Dermis microvascular lymphatic vessel endothelial cell (primary cell): Measurements from ENCODE around the gene ZNF891. TPM values are rescaled to one million over a fixed set of nuclear protein-coding genes. Genes with fewer than 3 reads are reported as not detected.

Source experiments
- DNase-seq, 2 donors: peaks; one replicate each; pipeline versions ENCODE4 v3.0.0 to v3.0.0-alpha.2; 2010; ENCODE audit warnings: low read depth in 2 of 2
- total RNA-seq: library from RNA; depleted of rRNA; stranded (reverse); fragments of >200 nt; gene quantifications from 2 replicates; pipeline ENCODE4 v1.2.1, GENCODE V29; 2014

Gene ZNF891
- total RNA-seq, 1 donor from 2014 or later = 0.51 TPM

DNA sequence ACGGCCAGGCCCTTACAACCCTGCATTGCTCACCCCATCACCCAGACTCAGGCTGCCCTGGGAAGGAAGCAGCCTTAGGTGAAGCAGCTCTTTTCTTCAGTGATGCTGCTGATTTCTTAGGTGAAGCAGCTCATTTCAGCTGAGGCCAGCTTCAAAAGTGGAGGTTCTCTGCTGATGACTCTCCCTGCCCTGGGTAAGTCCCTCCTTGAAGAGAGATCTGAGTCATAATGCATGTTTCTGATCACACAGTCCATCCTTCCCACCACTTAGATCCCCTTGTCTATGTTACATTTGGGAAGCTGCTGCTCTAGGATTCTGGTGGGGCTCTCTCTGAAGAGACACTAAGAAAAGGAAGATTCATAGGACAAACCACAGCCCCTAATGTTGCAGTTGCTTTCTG lies 66.5 kb downstream of the ZNF891 start:
- no peak for DNase-seq

DNA sequence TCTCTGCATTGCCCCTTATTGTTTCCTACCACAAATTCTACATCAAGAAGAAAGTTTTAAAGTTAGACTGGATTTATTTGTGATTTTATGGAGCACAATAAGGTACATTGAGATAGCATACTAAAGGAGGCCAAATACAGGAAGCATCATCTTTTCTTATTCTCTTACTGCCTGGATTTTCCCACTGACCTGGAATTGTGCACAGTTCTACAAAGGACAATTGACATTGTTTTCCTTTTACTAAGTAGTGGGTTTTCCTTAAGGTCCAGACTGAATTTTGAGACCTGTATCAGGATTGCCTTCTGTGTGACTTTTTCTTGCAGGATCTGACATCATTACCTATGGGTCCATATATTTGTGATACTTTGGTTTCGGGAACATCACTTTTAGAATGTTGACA lies 68.1 kb downstream of the ZNF891 start:
- DNase-seq = no peak

DNA sequence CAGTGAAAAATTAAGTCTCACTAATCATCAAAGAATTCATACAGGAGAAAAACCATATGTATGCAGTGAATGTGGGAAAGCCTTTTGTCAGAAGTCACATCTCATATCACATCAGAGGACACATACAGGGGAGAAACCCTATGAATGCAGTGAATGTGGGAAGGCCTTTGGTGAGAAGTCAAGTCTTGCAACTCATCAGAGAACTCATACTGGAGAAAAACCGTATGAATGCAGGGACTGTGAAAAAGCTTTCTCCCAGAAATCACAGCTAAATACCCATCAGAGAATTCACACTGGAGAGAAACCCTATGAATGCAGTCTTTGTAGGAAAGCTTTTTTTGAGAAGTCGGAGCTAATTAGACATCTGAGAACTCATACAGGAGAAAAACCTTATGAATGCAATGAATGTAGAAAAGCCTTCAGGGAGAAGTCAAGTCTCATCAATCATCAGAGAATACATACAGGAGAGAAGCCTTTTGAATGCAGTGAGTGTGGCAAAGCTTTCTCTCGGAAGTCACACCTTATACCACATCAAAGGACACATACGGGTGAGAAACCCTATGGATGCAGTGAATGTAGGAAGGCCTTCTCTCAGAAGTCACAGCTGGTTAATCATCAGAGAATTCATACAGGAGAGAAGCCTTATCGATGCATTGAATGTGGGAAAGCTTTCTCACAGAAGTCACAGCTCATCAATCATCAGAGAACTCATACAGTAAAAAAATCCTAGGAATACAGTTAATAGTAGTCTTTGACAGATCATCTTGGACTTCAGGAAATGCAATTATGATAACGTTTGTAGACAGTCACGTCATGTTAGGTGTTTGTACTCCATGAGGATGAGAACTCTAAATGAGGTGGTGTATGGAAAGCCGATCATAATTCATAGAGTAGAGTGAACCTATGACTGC lies 71.6 kb downstream of the ZNF891 start:
- DNase-seq = no peak

DNA sequence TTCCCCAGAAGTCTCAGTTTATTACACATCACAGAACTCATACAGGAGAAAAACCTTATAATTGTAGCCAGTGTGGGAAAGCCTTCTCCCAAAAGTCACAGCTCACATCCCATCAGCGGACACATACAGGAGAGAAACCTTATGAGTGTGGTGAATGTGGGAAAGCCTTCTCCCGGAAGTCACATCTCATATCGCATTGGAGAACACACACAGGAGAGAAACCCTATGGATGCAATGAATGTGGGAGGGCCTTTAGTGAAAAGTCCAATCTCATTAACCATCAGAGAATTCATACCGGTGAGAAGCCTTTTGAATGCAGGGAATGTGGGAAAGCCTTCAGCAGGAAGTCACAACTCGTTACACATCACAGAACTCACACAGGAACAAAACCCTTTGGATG lies 72.6 kb downstream of the ZNF891 start:
- no peak for DNase-seq

Other genes starting within 250 kb of the ZNF891 start
- 32.6 and 38.3 TPM in 2 replicates for gene CHFR, start 242.7 kb downstream of the ZNF891 start, total RNA-seq
- gene ZNF605, start 174.0 kb downstream of the ZNF891 start, total RNA-seq = 3.2 and 3.8 TPM in 2 replicates
- 7.2 and 11.4 TPM in 2 replicates for gene ZNF26, start 143.9 kb downstream of the ZNF891 start, total RNA-seq
- gene ZNF84, start 92.8 kb downstream of the ZNF891 start, total RNA-seq = 14.4 and 23.0 TPM in 2 replicates
- gene ZNF140, start 49.4 kb downstream of the ZNF891 start, total RNA-seq = 33.4 and 36.7 TPM in 2 replicates
- gene ZNF10, start 353 bp upstream of the ZNF891 start, total RNA-seq = 4.7 and 8.1 TPM in 2 replicates
- 22.3 and 34.5 TPM in 2 replicates for gene ZNF268, start 51.2 kb upstream of the ZNF891 start, total RNA-seq
- not detected in 2 replicates for gene ANHX, start 105.6 kb upstream of the ZNF891 start, total RNA-seq